Lung (tissue), 12 donors: Measurements from ENCODE around the gene SCAPER. TPM values are rescaled to one million over a fixed set of nuclear protein-coding genes. Genes with fewer than 3 reads are reported as not detected.

Source experiments
- ATAC-seq: fragments of 200-7000 bp; cut with Tn5 transposase; one replicate; pipeline ENCODE4 v1.9.1; 2020; ENCODE audit warnings: moderate number of reproducible peaks; ENCODE audit not compliant: insufficient read depth, low FRiP score
- DNase-seq, 3 donors: peaks; one replicate each; pipeline ENCODE4 v3.0.0-alpha.2; 2013 to 2017
- H3K27ac ChIP-seq, 2 donors: one replicate each; pipeline ENCODE4 v1.5.1; 2013; ENCODE audit warnings: mild to moderate bottlenecking in 2 of 2, moderate library complexity in 2 of 2, control low read depth in 1 of 2, inconsistent platforms in 1 of 2, low read depth in 1 of 2, low read length in 1 of 2
- H3K27me3 ChIP-seq, 3 donors: one replicate each; pipeline ENCODE4 v1.5.1; 2013; ENCODE audit warnings: low read length in 2 of 3; ENCODE audit not compliant: control insufficient read depth in 3 of 3, insufficient read depth in 3 of 3
- H3K36me3 ChIP-seq, 4 donors: one replicate each; pipeline ENCODE4 v1.5.1; 2013; ENCODE audit warnings: low read length in 4 of 4, mild to moderate bottlenecking in 1 of 4, moderate library complexity in 1 of 4; ENCODE audit not compliant: control insufficient read depth in 4 of 4, insufficient read depth in 4 of 4
- H3K4me1 ChIP-seq, 5 donors: one replicate each; pipeline ENCODE4 v1.5.1; 2013; ENCODE audit warnings: low read length in 5 of 5, mild to moderate bottlenecking in 2 of 5, moderate library complexity in 1 of 5; ENCODE audit not compliant: control insufficient read depth in 5 of 5, insufficient read depth in 5 of 5
- H3K4me3 ChIP-seq: one replicate; pipeline ENCODE4 v1.5.1; 2013; ENCODE audit warnings: mild to moderate bottlenecking, control low read depth, moderate library complexity
- H3K9ac ChIP-seq, 2 donors: one replicate each; pipeline ENCODE4 v1.5.1; 2013; ENCODE audit warnings: low read length in 2 of 2, control low read depth in 1 of 2; ENCODE audit not compliant: insufficient read depth in 1 of 2
- H3K9me3 ChIP-seq, 4 donors: one replicate each; pipeline ENCODE4 v1.5.1; 2013; ENCODE audit warnings: low read length in 3 of 4, mild to moderate bottlenecking in 1 of 4, moderate library complexity in 1 of 4; ENCODE audit not compliant: control insufficient read depth in 4 of 4, insufficient read depth in 3 of 4
- CTCF ChIP-seq: IDR thresholded peaks from 2 replicates; pipeline ENCODE4 v1.5.1; 2012; ENCODE audit warnings: mild to moderate bottlenecking; ENCODE audit errors: control extremely low read depth, extremely low read depth
- WGBS, 2 donors: extraction: QIAGEN DNeasy Blood & Tissue Kit; methylation state at CpG; one replicate each; pipeline ENCODE4 v1.1.7; 2013; 5-methylcytosine and 5-hydroxymethylcytosine counted together
- polyA plus RNA-seq, 2 donors: library from polyadenylated mRNA; stranded (reverse); fragments of 200-250 nt; gene quantifications; one replicate each; pipeline ENCODE4 v1.2.1, GENCODE V29; 2013
- total RNA-seq, 2 donors: library from RNA; depleted of rRNA in 1 of 2; stranded (reverse); fragments of >200 nt in 1 of 2; gene quantifications; one replicate each; pipeline ENCODE4 v1.2.1, GENCODE V29; 2014 to 2021
- donor health status: control.
- donor health status: control.
- donor health status: Bipolar disorder and iron deficiency.
- donor health status: healthy.
- donor health status: DM: yes; HTN: yes; CAD: no.

SCAPER gene
- total and polyA plus RNA-seq, 4 donors: 3.9 to 40.2 (median 19.5) TPM

- H3K36me3 ChIP-seq: peaks cover 0 to 17% (median 1%) of the 10 kb centered on the region in 4 donors
- H3K27me3 ChIP-seq: no peaks in the 10 kb centered on the region
- WGBS, 2 donors: 96 to 100% methylated on average over 1 of the region's 1 CpG
- no peaks in the 10 kb centered on the region for H3K4me1 ChIP-seq
- H3K4me3 ChIP-seq: no peak overlapping the region
- peaks cover 0 to 4% (median 0%) of the 10 kb centered on the region in 4 donors for H3K9me3 ChIP-seq
- DNase-seq (no peak), ATAC-seq (no peak)
- no peak overlapping the region for H3K27ac ChIP-seq
- no peak for TF ChIP-seq CTCF
- H3K9ac ChIP-seq: no peak overlapping the region
Observed at GRCh38 chr15:76465728-76466127, 439.4 kb downstream of the SCAPER start.

DNA sequence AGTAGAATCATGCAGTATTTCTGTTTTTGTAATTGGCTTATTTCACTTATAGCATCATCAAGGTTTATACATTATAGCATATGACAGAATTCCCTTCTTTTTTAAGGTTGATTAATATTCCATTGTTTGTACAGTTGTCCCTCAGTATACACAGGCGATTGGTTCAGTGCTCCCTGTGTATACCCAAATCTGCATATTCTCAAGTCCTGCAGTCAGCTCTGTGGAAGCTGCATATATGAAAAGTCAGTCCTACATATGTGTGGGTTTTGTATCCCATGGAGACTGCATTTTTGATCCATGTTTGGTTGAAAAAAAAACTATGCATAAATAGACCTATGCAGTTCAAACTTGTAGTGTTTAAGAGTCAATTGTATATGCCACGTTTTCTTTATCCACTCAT, 440.9 kb downstream of the SCAPER start:
- no peak overlapping the region for H3K4me3 ChIP-seq
- no peak overlapping the region for H3K27ac ChIP-seq
- no peak overlapping the region for H3K9ac ChIP-seq
- ATAC-seq (no peak), DNase-seq (no peak)
- H3K36me3 ChIP-seq: peaks cover 0 to 7% (median 0%) of the 10 kb centered on the region in 4 donors
- no peaks in the 10 kb centered on the region for H3K4me1 ChIP-seq
- 93 to 94% methylated on average over 2 of the region's 2 CpGs for WGBS, 2 donors
- H3K27me3 ChIP-seq: no peaks in the 10 kb centered on the region
- TF ChIP-seq CTCF: no peak
- H3K9me3 ChIP-seq: peaks cover 0 to 7% (median 0%) of the 10 kb centered on the region in 4 donors

GRCh38 chr15:76460871-76461270, 444.3 kb downstream of the SCAPER start:
- DNase-seq (no peak), ATAC-seq (no peak)
- no peaks in the 10 kb centered on the region for H3K4me1 ChIP-seq
- peaks cover 0 to 3% (median 0%) of the 10 kb centered on the region in 4 donors for H3K9me3 ChIP-seq
- no peaks in the 10 kb centered on the region for H3K27me3 ChIP-seq
- no peak for TF ChIP-seq CTCF
- no peak overlapping the region for H3K4me3 ChIP-seq
- 97 to 100% methylated on average over 1 of the region's 1 CpG for WGBS, 2 donors
- H3K9ac ChIP-seq: no peak overlapping the region
- no peak overlapping the region for H3K27ac ChIP-seq
- peaks cover 0 to 5% (median 0%) of the 10 kb centered on the region in 4 donors for H3K36me3 ChIP-seq

GRCh38 chr15:76460347-76460746, 444.8 kb downstream of the SCAPER start:
- 98% methylated on average over 3 of the region's 3 CpGs for WGBS, 2 donors
- peaks cover 0 to 3% (median 0%) of the 10 kb centered on the region in 4 donors for H3K9me3 ChIP-seq
- no peak for DNase-seq
- no peak overlapping the region for H3K9ac ChIP-seq
- no peak for ATAC-seq
- H3K4me3 ChIP-seq: no peak overlapping the region
- H3K27ac ChIP-seq: no peak overlapping the region
- peaks cover 0 to 5% (median 0%) of the 10 kb centered on the region in 4 donors for H3K36me3 ChIP-seq
- no peaks in the 10 kb centered on the region for H3K27me3 ChIP-seq
- no peaks in the 10 kb centered on the region for H3K4me1 ChIP-seq
- TF ChIP-seq CTCF: no peak
